ENCODE results near the gene NABP1.

DNA sequence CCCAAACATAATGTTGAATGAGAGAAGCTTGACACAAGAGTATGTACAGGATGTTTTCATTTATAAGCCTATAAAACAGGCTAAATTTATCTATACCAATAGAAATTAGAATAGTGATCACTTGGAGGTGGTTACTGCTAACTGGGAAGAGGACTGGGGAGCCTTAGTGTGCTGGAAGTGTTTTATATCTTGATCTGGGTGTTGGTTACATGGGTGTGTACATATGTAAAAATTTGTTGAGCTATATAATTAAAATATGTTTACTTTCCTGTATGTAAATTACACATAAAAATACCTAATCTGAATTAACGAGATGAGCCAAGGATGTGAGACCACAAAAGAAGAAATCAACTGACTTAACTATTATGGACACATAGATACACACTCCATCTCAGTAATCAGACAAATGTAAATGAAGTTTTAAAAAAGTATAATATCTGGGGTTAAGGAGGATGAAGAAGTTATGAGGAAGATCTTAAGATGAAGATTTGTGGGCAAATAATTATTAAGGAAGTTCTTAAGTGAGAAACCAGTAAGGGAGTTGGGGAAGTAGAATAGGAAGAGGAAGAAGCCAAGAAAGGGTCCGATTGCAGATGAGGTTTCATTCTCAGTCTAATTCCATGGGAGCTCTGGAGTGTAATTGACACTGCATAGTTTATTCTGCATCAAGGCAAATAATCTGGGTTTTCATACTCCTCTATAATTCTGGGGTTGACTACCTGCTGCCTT lies 32.3 kb upstream of the NABP1 start:
- TF ChIP-seq, protein P1, sequence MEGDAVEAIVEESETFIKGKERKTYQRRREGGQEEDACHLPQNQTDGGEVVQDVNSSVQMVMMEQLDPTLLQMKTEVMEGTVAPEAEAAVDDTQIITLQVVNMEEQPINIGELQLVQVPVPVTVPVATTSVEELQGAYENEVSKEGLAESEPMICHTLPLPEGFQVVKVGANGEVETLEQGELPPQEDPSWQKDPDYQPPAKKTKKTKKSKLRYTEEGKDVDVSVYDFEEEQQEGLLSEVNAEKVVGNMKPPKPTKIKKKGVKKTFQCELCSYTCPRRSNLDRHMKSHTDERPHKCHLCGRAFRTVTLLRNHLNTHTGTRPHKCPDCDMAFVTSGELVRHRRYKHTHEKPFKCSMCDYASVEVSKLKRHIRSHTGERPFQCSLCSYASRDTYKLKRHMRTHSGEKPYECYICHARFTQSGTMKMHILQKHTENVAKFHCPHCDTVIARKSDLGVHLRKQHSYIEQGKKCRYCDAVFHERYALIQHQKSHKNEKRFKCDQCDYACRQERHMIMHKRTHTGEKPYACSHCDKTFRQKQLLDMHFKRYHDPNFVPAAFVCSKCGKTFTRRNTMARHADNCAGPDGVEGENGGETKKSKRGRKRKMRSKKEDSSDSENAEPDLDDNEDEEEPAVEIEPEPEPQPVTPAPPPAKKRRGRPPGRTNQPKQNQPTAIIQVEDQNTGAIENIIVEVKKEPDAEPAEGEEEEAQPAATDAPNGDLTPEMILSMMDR (conservative IDR thresholded peaks at IDR 0.05; ENCODE audit: low read length), result no peak
- no peak for TF ChIP-seq EZH2phosphoT487 (IDR thresholded peaks at IDR 0.05; ENCODE audit: borderline replicate concordance)

All from Loucy (cell line).